ENCODE measurements around the gene TCF7L2.

GRCh38 chr10:113159563-113159962, 209.5 kb downstream of the TCF7L2 start:
- no peak for TF ChIP-seq POLR2A (IDR thresholded peaks at IDR 0.05)
- TF ChIP-seq, protein P1, sequence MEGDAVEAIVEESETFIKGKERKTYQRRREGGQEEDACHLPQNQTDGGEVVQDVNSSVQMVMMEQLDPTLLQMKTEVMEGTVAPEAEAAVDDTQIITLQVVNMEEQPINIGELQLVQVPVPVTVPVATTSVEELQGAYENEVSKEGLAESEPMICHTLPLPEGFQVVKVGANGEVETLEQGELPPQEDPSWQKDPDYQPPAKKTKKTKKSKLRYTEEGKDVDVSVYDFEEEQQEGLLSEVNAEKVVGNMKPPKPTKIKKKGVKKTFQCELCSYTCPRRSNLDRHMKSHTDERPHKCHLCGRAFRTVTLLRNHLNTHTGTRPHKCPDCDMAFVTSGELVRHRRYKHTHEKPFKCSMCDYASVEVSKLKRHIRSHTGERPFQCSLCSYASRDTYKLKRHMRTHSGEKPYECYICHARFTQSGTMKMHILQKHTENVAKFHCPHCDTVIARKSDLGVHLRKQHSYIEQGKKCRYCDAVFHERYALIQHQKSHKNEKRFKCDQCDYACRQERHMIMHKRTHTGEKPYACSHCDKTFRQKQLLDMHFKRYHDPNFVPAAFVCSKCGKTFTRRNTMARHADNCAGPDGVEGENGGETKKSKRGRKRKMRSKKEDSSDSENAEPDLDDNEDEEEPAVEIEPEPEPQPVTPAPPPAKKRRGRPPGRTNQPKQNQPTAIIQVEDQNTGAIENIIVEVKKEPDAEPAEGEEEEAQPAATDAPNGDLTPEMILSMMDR (IDR thresholded peaks at IDR 0.05): no peak
